Activated B cell treated with CpG ODN at 0.5 μM for 24 hours (primary cell): ENCODE results near the gene ADAMTS10. TPM values are rescaled to one million over a fixed set of nuclear protein-coding genes. Genes with fewer than 3 reads are reported as not detected.

Source experiments
- ATAC-seq: fragments of 200-7000 bp; cut with Tn5 transposase; one replicate; pipeline ENCODE4 v1.10.0; 2021; ENCODE audit warnings: low read depth, mild to moderate bottlenecking, moderate library complexity
- CTCF ChIA-PET: fragments of 350-600 bp; sonication (Branson Sonifier 250); formaldehyde crosslinking; loops from one replicate; lab custom pipeline; 2021; ENCODE audit warnings: antibody characterized with exemption; lab: Charles Lee
- POLR2A ChIA-PET: fragments of 350-600 bp; sonication (Branson Sonifier 250); formaldehyde crosslinking; loops from one replicate; lab custom pipeline; 2021; ENCODE audit warnings: antibody characterized with exemption; lab: Charles Lee
- DNase-seq: peaks from one replicate; pipeline ENCODE4 v3.0.0; 2022
- H3K27ac Mint-ChIP-seq: one replicate; pipeline ENCODE4 v1.8.0; 2020; ENCODE audit warnings: mixed read lengths
- H3K27me3 Mint-ChIP-seq: one replicate; pipeline ENCODE4 v1.8.0; 2021; ENCODE audit warnings: mixed read lengths
- H3K36me3 Mint-ChIP-seq: one replicate; pipeline ENCODE4 v1.8.0; 2021; ENCODE audit warnings: low read depth, mixed read lengths
- H3K4me1 Mint-ChIP-seq: one replicate; pipeline ENCODE4 v1.8.0; 2021; ENCODE audit warnings: mixed read lengths
- H3K4me3 Mint-ChIP-seq: one replicate; pipeline ENCODE4 v1.8.0; 2020; ENCODE audit warnings: mild to moderate bottlenecking, mixed read lengths
- H3K9me3 Mint-ChIP-seq: one replicate; pipeline ENCODE4 v1.8.0; 2020; ENCODE audit warnings: mixed read lengths
- CTCF ChIP-seq: fragments of 200-600 bp; IDR thresholded peaks from one replicate; pipeline ENCODE4 v1.8.0; 2022; ENCODE audit warnings: antibody characterized with exemption, mild to moderate bottlenecking
- intact Hi-C: fragments of 100-400 bp; cut with micrococcal nuclease; formaldehyde crosslinking; loops from one replicate; pipeline ENCODE4 v1.15.1; 2024
- total RNA-seq: library from RNA; stranded (reverse); gene quantifications from 2 replicates; pipeline ENCODE4 v1.2.3, GENCODE V29; 2022

The ADAMTS10 gene
- total RNA-seq: 0.17 and 0.33 TPM in 2 replicates

GRCh38 chr19:8610041-8610935 is at the start of gene ADAMTS10:
ADAMTS10 (minus strand) TSS chr19:8610715; CDS start chr19:8605710, 5,005 bp downstream.
- CTCF ChIA-PET: no interaction called here
- peak; percentile 37 for ATAC-seq
- Mint-ChIP-seq H3K27me3 (peaks cover 33% of the 10 kb centered on the region), H3K36me3 (no peaks in the 10 kb centered on the region), H3K4me3 (peak within 1 kb of the TSS; percentile 61), H3K4me1 (peaks cover 15% of the 10 kb centered on the region), H3K27ac (no peak within 1 kb of the TSS), H3K9me3 (no peaks in the 10 kb centered on the region)
- intact Hi-C loops: no loop called here
- POLR2A ChIA-PET: no interaction called here
- no peak for TF ChIP-seq CTCF
- peak; percentile 18 for DNase-seq

- peaks cover 2% of the 10 kb centered on the region for H3K27me3 Mint-ChIP-seq
- intact Hi-C loops: no loop called here
- ATAC-seq (no peak), DNase-seq (no peak)
- H3K36me3 Mint-ChIP-seq: no peaks in the 10 kb centered on the region
- H3K4me1 Mint-ChIP-seq: peaks cover 24% of the 10 kb centered on the region
- ChIA-PET CTCF (no interaction called here), POLR2A (no interaction called here)
- no peak for TF ChIP-seq CTCF
- H3K27ac Mint-ChIP-seq: no peak overlapping the region
- no peak overlapping the region for H3K4me3 Mint-ChIP-seq
- no peaks in the 10 kb centered on the region for H3K9me3 Mint-ChIP-seq
Observed at GRCh38 chr19:8659905-8660304, 49.4 kb upstream of the ADAMTS10 start.

- DNase-seq: no peak
- Mint-ChIP-seq H3K4me3 (no peak overlapping the region), H3K4me1 (peaks cover 13% of the 10 kb centered on the region), H3K27ac (no peak overlapping the region), H3K36me3 (no peaks in the 10 kb centered on the region), H3K27me3 (peaks cover 5% of the 10 kb centered on the region), H3K9me3 (no peaks in the 10 kb centered on the region)
- intact Hi-C loops: no loop called here
- ChIA-PET POLR2A (interaction anchor here (1.1 kb wide), 1 partner anchor 13 kb away, joined by 3 read pairs; no protein-coding TSS in a partner anchor), CTCF (interaction anchor here (1.3 kb wide), 1 partner anchor 35 kb away, joined by 3 read pairs; no protein-coding TSS in a partner anchor)
- ATAC-seq: no peak
- TF ChIP-seq CTCF: no peak
Observed at GRCh38 chr19:8657869-8658268, 47.4 kb upstream of the ADAMTS10 start.

GRCh38 chr19:8655340-8655709 is 44.8 kb upstream of the ADAMTS10 start:
- no peaks in the 10 kb centered on the region for H3K36me3 Mint-ChIP-seq
- intact Hi-C loops: loop anchor here (2.0 kb wide), 1 partner anchor 333 kb away; no protein-coding TSS in a partner anchor
- POLR2A ChIA-PET: no interaction called here

More at GRCh38 chr19:8655340-8655709, 44.8 kb upstream of the ADAMTS10 start:
- H3K4me1 Mint-ChIP-seq: peaks cover 13% of the 10 kb centered on the region
- H3K27ac Mint-ChIP-seq: no peak overlapping the region
- no peaks in the 10 kb centered on the region for H3K9me3 Mint-ChIP-seq
- TF ChIP-seq CTCF: no peak
- no peak overlapping the region for H3K4me3 Mint-ChIP-seq
- DNase-seq (no peak), ATAC-seq (no peak)
- H3K27me3 Mint-ChIP-seq: peaks cover 5% of the 10 kb centered on the region
- CTCF ChIA-PET: interaction anchor here (1.1 to 4.1 kb wide), 5 partner anchors 14 to 40 kb away, joined by 3 to 35 read pairs (median 7); no protein-coding TSS in a partner anchor
